ENCODE results near the gene CD55. TPM values are rescaled to one million over a fixed set of nuclear protein-coding genes. Genes with fewer than 3 reads are reported as not detected.

The CD55 gene
- total RNA-seq, 1 experiment from 2014 or later, result 75.4 TPM

- no peak for TF ChIP-seq REST (IDR thresholded peaks at IDR 0.05; ENCODE audit: low read depth)
Observed at GRCh38 chr1:207393610-207394009, 72.1 kb downstream of the CD55 start (continued).

GRCh38 chr1:207396168-207396746, 74.8 kb downstream of the CD55 start:
- no peaks in the 10 kb centered on the region for H3K9me2 ChIP-seq (ENCODE audit: insufficient read depth)
- intact Hi-C loops (cut with micrococcal nuclease), result no loop called here
- no peaks in the 10 kb centered on the region for H4K20me1 ChIP-seq (ENCODE audit: insufficient read depth)
- H3K9ac ChIP-seq (ENCODE audit: low read length), result no peak overlapping the region
- POLR2A ChIA-PET, result no interaction called here
- H3K4me2 ChIP-seq (ENCODE audit: low read length), result no peak overlapping the region
- CTCF ChIA-PET, result interaction anchor here (1.4 kb wide), 1 partner anchor 9 kb away, joined by 4 read pairs; no protein-coding TSS in a partner anchor
- peaks cover 3 to 17% of the 10 kb centered on the region in 2 experiments; a peak in 3 of 4 replicates for H3K4me1 ChIP-seq (ENCODE audit: control insufficient read depth in 1 of 2, insufficient read depth in 2 of 2, low read length in 2 of 2)
- RAD21 ChIA-PET (ENCODE audit: low non-redundant PET in 1 of 2, low total read pairs in 2 of 2, uncharacterized antibody in 2 of 2, unreplicated experiment in 2 of 2), result no interaction called here
- no peak overlapping the region for H3K4me3 ChIP-seq (replicated peaks in 1 of 2; ENCODE audit: low read depth in 1 of 2, low read length in 2 of 2)
- ATAC-seq (no peak), DNase-seq (ENCODE audit: low read depth, low spot score) (no peak)
- H2AFZ ChIP-seq (ENCODE audit: low read depth, low read length, poor library complexity, severe bottlenecking), result no peak overlapping the region
- BruUV-seq (replicated peaks), result no TSS peak
- H3K79me2 ChIP-seq (ENCODE audit: insufficient read depth, low read length), result no peaks in the 10 kb centered on the region
- H3K36me3 ChIP-seq (ENCODE audit: control insufficient read depth in 1 of 2, insufficient read depth in 2 of 2, low read length in 2 of 2), result no peaks in the 10 kb centered on the region
- H3K27ac ChIP-seq (ENCODE audit: low read depth, low read length), result no peak overlapping the region
- no peaks in the 10 kb centered on the region for H3K9me3 ChIP-seq (ENCODE audit: control insufficient read depth in 1 of 2, insufficient read depth in 1 of 2, low read depth in 1 of 2, low read length in 2 of 2)
- no peaks in the 10 kb centered on the region for H3K27me3 ChIP-seq (ENCODE audit: insufficient read depth, low read length)
- TF ChIP-seq ATF3 (IDR thresholded peaks at IDR 0.05), result no peak
- TF ChIP-seq CTCF (IDR thresholded peaks at IDR 0.05 in 2 of 3, conservative IDR thresholded peaks at IDR 0.05 in 1 of 3; ENCODE audit: borderline replicate concordance in 1 of 3, insufficient read depth in 1 of 3, low read depth in 2 of 3, low read length in 2 of 3), result no peak
- no peak for TF ChIP-seq EZH2 (IDR thresholded peaks at IDR 0.05)
- TF ChIP-seq MAX (IDR thresholded peaks at IDR 0.05), result no peak
- TF ChIP-seq ZFX (IDR thresholded peaks at IDR 0.05), result no peak
- no peak for TF ChIP-seq RAD21 (IDR thresholded peaks at IDR 0.05; ENCODE audit: low read depth)
- no peak for TF ChIP-seq EGR1 (IDR thresholded peaks at IDR 0.05; ENCODE audit: low read depth)
- TF ChIP-seq YY1 (IDR thresholded peaks at IDR 0.05; ENCODE audit: extremely low read depth, insufficient replicate concordance, low read depth, low read length), result no peak
- TF ChIP-seq CBX3 (IDR thresholded peaks at IDR 0.05; ENCODE audit: low read depth), result no peak
- no peak for TF ChIP-seq POLR2AphosphoS5 (IDR thresholded peaks at IDR 0.05; ENCODE audit: low read depth, low read length)
- no peak for TF ChIP-seq EZH2phosphoT487 (IDR thresholded peaks at IDR 0.05; ENCODE audit: borderline replicate concordance)
- no peak for TF ChIP-seq POLR2A (IDR thresholded peaks at IDR 0.05; ENCODE audit: borderline replicate concordance, extremely low read depth, insufficient read depth, insufficient read length)
- TF ChIP-seq REST (IDR thresholded peaks at IDR 0.05; ENCODE audit: low read depth), result no peak
- no peak for TF ChIP-seq SIN3A (IDR thresholded peaks at IDR 0.05; ENCODE audit: low read depth)
- TF ChIP-seq JUND (IDR thresholded peaks at IDR 0.05), result no peak
- TF ChIP-seq CEBPB (IDR thresholded peaks at IDR 0.05; ENCODE audit: low read depth), result no peak
- TF ChIP-seq SRF (IDR thresholded peaks at IDR 0.05; ENCODE audit: low read depth), result no peak
